Neuron (in vitro differentiated cells): ENCODE measurements around the gene CABLES2.
"Not testable (repeated sequence)": the region's sequence is repeated elsewhere in the genome, so short reads cannot be mapped to it uniquely, and the experiment has no call there.

ENCODE experiments used
- H2AFZ ChIP-seq: one replicate; pipeline ENCODE4 v1.6.1; 2013; ENCODE audit warnings: low read depth, mild to moderate bottlenecking, inconsistent platforms, low read length, moderate library complexity
- H3K27me3 ChIP-seq: one replicate; pipeline ENCODE4 v1.6.1; 2013; ENCODE audit warnings: low read length; ENCODE audit not compliant: insufficient read depth
- H3K36me3 ChIP-seq: one replicate; pipeline ENCODE4 v1.6.1; 2013; ENCODE audit warnings: low read length; ENCODE audit not compliant: insufficient read depth
- H3K4me1 ChIP-seq: one replicate; pipeline ENCODE4 v1.6.1; 2013; ENCODE audit warnings: low read length; ENCODE audit not compliant: insufficient read depth
- H3K4me3 ChIP-seq: 2 replicates; pipeline ENCODE4 v1.5.1; 2013; ENCODE audit warnings: mild to moderate bottlenecking, low read length, moderate library complexity
- H3K9me3 ChIP-seq: one replicate; pipeline ENCODE4 v1.6.1; 2013; ENCODE audit warnings: low read length

Gene CABLES2

DNA sequence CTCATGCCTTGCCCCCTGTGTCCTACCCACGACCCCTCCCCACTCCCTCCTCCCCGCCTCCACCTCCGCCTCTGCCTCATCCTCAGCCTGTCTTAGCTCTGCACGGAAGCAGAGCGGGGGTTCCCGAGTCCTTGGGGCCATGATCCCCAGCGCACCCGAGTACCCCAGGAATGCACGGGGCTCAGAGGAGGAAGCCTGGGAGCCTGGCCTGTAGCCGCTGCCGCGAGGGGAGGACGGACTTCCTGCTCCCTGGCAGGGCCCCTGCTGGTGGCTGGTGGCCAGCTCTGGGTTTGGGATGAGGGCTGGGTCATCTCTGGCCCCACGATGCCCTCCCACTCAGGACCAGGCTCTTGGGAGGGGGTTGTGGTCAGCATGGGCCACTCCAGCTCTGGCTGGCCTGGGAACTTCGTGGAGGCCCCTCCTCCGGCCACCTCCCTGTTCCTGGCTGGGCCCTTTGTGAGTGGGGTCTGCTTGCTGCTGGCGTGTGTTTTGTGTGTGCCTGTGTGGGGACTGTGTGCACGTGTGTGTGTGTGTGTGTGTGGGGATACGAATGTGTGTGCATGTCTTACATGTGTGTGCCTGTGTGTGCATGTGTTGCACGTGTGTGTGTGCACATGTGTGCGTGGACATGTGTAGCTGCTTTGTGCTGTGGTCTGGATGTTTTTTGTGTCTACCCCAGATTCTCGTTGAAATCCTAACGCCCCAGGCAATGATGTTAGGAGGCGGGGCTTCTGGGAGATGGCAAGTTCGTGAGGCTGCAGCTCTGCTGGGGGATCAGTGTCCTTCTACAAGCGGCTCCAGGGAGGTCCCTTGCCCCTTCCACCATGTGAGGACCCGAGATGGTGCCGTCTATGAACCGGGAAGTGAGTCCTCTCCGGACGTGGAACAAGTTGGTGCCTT is 21.6 kb upstream of the CABLES2 start:
- H3K4me3 ChIP-seq: no peak overlapping the region
- H2AFZ ChIP-seq: no peak overlapping the region
- no peaks in the 10 kb centered on the region for H3K36me3 ChIP-seq
- peaks cover 5% of the 10 kb centered on the region for H3K9me3 ChIP-seq
- H3K4me1 ChIP-seq: no peaks in the 10 kb centered on the region
- H3K27me3 ChIP-seq: peaks cover 47% of the 10 kb centered on the region

DNA sequence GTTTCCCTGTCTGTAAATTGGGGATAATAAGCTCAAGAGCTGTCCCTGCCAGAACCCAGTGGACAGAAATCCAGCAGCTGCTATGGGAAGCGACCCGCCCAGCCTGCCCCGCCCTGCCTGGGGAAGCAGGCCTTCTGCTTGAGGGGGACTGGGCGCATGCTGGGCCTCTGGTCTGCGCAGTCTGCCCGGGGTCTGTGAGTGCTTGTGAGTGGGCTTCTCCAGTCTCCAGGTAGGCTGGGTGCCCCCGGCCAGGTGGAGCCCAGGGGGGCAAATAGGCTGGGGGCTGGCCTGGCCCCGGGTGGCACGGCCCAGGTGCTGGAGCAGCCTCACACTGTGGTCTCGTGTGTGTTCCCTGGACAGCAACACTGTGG is 20.9 kb upstream of the CABLES2 start:
- H3K9me3 ChIP-seq: peaks cover 5% of the 10 kb centered on the region
- no peak overlapping the region for H2AFZ ChIP-seq
- peaks cover 44% of the 10 kb centered on the region for H3K27me3 ChIP-seq
- no peak overlapping the region for H3K4me3 ChIP-seq
- H3K36me3 ChIP-seq: no peaks in the 10 kb centered on the region
- no peaks in the 10 kb centered on the region for H3K4me1 ChIP-seq

DNA sequence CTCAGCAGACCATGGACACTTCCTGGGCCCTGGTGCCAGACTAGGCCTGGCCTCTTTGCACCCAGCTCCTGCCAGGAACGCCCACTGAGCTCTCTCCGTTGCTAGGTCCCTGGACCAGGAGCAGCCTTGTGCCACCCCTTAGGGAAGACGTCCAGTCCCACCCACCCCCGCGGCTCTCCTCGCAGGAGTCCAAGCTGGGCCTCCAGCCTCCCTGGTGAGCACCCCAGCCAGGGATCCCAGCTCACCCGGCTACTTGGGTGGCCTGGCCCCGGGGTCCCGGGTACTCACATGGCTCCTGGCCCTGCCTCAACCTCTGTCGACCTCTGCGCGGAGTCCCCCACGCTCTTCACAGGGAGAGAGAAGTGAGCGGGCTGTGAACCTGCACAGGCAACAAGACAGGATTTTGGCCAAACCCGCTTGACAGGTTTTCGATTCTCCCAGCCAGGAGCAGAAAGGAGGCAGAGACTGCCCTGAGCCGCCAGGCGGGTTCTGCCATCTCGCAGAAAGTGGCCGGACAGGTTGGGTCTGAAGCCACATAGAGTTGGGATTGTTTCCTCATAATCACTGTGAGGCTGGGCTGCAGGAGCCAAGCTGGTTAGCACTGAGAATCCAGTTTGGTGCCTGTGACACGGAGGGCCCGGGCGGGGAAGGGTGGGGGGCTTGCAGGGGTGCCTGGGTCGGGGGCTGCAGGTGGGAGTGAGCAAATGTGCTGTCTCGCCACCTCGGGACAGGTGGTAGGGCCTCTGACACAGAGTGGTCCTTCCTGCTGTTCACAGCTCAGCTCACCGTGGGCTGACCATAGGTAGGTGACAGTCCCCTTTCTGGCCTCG is 20.3 kb upstream of the CABLES2 start, which contains the start of gene RBBP8NL:
TSS of gene RBBP8NL (minus strand) at position 368 of the 830 bp plus-strand sequence. CDS start 7,892 bp downstream, outside the sequence.
- Histone ChIP-seq H3K4me3 (no peak within 1 kb of the TSS), H3K36me3 (no peaks in the 10 kb centered on the region), H3K27me3 (peaks cover 43% of the 10 kb centered on the region), H3K9me3 (peaks cover 1% of the 10 kb centered on the region), H3K4me1 (no peaks in the 10 kb centered on the region), H2AFZ (no peak within 1 kb of the TSS)

DNA sequence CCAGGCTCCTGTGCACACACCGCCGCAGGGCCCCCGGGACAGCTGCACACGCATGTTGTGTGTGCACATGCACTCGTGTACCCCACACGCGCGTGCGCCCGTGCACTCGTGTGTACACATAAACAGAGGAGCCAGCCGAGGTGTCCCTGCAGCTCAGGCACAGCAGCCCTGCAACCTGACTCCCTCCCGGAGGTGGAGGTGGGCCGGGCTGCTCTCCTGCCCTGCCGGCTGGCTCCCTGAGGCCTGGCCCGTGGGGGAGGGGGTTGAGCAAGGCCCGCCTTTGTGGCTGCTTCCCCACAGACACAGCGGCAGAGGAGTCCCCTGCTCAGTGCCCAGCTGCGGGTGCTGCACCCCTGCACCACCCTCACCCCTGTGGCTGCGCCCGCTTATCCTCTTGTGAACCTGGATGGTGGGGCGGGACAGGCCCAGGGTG is 19.6 kb upstream of the CABLES2 start:
- no peak overlapping the region for H2AFZ ChIP-seq
- no peaks in the 10 kb centered on the region for H3K9me3 ChIP-seq
- H3K27me3 ChIP-seq: peaks cover 38% of the 10 kb centered on the region
- H3K36me3 ChIP-seq: no peaks in the 10 kb centered on the region
- no peaks in the 10 kb centered on the region for H3K4me1 ChIP-seq
- H3K4me3 ChIP-seq: no peak overlapping the region

DNA sequence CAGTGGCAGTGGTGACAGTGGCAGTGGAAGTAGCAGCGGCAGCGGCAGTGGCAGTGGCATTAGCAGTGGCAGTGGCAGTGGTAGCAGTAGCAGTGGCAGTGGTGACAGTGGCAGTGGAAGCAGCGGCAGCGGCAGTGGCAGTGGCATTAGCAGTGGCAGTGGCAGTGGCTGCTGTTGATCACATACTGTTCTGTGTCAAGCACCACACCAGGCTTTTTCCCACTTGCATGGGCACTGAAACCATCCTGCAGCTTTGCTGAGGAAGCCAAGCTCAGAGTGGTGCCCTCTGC is 18.9 kb upstream of the CABLES2 start:
- not testable (repeated sequence) for H3K9me3 ChIP-seq, H3K4me1 ChIP-seq, H3K4me3 ChIP-seq, H2AFZ ChIP-seq, H3K36me3 ChIP-seq
- H3K27me3 ChIP-seq: peaks cover 32% of the 10 kb centered on the region

DNA sequence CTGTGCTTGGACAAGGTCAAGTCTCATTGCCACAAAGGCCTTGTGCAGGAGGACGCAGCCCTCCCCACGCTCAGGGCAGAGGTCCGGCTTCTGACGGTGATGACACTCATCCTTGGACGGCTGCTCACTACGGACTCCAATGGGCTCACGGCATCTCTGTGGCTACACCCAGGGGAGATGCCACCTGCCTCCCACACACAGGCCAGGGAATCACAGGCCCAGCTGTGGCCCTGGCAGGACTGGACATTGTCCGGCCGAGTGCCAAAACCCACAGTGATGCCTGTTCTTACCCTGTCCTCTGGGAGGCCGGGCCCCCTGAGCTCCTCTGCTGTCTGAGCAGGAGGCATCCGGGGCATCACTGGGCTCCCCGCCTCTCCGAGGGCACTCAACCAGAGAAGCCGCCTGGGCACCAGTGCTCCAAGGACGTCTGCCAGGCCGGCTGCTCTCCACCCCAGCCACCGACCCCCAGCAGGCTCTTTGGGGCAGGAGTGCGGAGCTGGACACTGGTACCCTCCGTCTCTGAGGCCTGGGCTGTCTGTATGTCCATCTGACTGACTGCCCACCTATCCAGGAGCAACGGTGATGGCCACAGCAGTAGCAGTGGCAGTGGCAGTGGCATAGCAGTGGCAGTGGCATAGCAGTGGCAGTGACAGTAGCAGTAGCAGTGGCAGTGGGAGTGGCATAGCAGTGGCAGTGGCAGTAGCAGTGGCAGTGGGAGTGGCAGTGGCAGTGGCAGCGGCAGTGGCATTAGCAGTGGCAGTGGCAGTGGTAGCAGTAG is 18.4 kb upstream of the CABLES2 start:
- Histone ChIP-seq H2AFZ (no peak overlapping the region), H3K27me3 (peaks cover 28% of the 10 kb centered on the region), H3K4me1 (no peaks in the 10 kb centered on the region), H3K9me3 (no peaks in the 10 kb centered on the region), H3K36me3 (no peaks in the 10 kb centered on the region), H3K4me3 (no peak overlapping the region)

DNA sequence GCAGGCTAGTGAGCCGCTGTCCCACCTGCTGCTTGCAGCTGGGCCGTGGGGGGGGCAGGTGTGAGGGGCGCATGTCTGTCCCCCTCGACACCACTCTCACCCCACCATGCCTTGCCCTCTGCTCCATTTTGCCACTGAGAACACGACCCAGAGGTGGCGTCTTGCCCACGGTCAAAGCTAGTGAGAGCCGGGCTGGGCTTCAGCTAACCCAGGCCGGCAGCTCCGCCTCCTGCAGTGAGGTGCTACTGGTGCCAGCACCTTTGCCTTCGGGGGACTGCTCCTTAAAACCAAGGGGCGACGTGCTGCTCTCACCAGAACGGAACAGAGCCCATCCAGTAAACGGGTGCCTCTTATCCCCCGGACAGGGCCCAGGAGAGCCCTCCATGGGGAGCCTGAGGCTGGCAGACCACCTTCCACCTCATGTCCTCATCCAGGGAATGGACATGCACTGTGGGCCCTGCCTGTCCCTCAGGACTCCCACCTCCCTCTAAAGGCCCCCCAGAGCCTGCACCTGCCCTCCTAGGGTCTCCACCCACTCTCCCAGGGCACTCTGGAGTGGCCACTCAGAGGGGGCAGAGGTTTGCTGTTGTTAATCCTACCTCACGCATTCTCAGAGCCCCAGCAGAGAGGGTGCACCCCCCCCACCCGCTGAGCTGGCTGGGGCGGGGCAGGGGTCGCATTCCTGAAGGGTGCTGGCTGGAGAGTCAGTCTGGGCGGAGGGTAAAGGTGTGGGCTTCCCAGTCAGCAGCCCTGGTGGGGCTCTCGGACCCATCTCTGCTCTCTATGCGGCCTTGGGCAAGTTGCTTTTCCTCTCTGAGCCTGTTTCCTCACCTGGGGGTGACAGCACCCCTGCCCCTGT is 17.4 kb upstream of the CABLES2 start:
- Histone ChIP-seq H3K4me3 (no peak overlapping the region), H3K27me3 (peaks cover 25% of the 10 kb centered on the region), H3K4me1 (no peaks in the 10 kb centered on the region), H2AFZ (no peak overlapping the region), H3K36me3 (no peaks in the 10 kb centered on the region), H3K9me3 (no peaks in the 10 kb centered on the region)

DNA sequence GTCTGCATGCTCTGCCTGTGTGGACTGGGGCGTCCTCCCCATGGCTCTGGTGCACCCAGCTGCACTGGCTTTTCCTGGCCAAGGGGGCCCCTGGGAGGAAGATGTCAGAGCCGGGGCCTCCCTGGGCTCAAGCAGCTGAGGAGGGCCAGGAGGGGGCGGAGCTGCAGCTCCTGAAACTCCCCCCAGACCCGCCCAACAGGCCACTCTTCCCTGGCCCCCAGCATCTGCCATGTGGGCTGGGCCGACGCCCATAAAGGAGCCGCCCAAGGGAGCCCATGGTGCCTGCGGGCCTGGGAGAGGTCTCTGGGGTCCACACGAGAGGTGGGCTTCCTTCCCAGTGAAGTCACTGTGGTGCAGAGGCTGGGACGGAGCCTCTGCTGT is 16.2 kb upstream of the CABLES2 start:
- Histone ChIP-seq H3K36me3 (no peaks in the 10 kb centered on the region), H2AFZ (no peak overlapping the region), H3K4me3 (no peak overlapping the region), H3K4me1 (no peaks in the 10 kb centered on the region), H3K27me3 (peaks cover 15% of the 10 kb centered on the region), H3K9me3 (no peaks in the 10 kb centered on the region)

DNA sequence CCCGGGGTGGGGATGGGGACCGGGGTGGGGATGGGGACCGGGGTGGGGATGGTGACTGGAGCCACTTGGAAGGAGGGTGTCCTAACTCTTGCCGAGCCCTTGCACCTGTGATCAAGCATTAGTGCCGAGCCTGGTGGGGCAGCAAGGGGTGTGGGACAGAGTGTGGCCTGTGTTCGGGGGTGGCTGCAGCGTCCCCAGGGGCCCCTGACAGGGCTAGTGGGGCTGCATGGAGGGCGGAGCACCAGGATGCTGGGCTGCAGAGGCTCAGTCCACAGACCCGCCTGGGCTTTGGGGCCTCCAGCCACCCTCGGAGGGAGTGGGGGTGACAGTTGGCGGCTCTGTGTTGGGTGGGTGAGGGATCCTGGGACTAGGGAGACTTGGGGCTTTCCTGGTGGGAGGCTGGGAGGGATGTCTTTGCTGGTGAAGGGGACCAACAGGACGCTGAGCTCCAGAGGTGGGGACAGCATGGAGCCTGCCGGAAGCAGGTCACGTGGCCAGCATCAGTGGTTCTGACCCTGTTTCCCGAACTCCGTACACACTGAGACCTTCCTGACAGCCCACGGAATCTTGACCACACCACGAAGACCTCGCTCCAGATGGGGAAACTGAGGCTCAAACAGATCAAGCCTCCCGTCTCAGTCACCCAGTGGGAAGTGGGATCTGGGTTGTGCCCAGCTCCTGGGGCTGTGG is 15.7 kb upstream of the CABLES2 start:
- peaks cover 15% of the 10 kb centered on the region for H3K27me3 ChIP-seq
- H2AFZ ChIP-seq: no peak overlapping the region
- no peaks in the 10 kb centered on the region for H3K36me3 ChIP-seq
- H3K4me1 ChIP-seq: no peaks in the 10 kb centered on the region
- H3K4me3 ChIP-seq: no peak overlapping the region
- H3K9me3 ChIP-seq: no peaks in the 10 kb centered on the region

DNA sequence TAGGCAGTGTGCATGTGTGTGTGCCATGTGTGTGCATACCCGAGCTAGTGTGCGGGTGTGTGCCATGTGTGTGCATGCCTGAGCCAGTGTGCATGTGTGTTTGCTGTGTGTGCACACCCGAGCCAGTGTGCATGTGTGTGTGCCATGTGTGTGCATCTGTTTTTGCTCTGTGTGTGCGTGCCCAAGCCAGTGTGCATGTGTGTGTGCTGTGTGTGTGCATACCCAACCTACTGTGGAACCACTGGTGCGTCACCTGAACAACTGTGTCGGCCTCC is 14.6 kb upstream of the CABLES2 start:
- H3K4me3 ChIP-seq: no peak overlapping the region
- H3K27me3 ChIP-seq: peaks cover 12% of the 10 kb centered on the region

DNA sequence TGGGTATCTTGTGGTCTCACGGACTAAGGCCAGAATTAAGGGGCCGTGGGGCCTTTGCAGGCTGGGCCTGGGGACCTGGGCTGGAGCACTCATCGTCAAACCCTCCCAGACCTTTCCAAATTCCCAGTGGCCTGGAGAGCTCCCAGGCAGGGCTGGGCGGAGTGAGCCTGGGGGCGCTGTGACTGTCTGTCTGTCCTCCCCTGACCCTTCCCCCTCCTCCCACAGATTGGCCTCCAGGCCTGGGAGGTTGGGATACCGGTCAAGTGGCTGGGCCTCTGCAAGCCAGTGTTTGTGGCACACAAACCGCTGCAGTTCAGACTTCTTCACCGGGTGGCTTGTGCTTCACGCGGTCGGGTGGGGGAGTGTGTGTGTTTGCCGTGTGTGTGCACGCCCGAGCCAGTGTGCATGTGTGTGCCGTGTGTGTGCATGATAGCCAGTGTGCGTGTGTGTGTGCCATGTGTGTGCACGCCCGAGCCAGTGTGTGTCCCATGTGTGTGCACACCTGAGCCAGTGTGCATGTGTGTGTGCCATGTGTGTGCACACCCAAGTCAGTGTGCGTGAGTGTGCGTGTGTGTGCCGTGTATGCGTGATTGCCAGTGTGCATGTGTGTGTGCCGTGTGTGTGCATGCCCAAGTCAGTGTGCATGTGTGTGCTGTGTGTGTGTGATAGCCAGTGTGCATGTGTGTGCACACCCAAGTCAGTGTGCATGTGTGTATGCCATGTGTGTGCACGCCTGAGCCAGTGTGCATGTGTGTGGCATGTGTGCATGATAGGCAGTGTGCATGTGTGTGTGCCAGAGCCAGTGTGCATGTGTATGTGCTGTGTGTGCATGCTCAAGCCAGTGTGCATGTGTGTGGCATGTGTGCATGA is 14.0 kb upstream of the CABLES2 start:
- Histone ChIP-seq H2AFZ (no peak overlapping the region), H3K4me1 (no peaks in the 10 kb centered on the region), H3K27me3 (peaks cover 12% of the 10 kb centered on the region), H3K36me3 (no peaks in the 10 kb centered on the region), H3K9me3 (no peaks in the 10 kb centered on the region), H3K4me3 (no peak overlapping the region)

More for the DNA sequence above, 14.6 kb upstream of the CABLES2 start:
- no peak overlapping the region for H2AFZ ChIP-seq
- H3K4me1 ChIP-seq: no peaks in the 10 kb centered on the region
- no peaks in the 10 kb centered on the region for H3K36me3 ChIP-seq
- no peaks in the 10 kb centered on the region for H3K9me3 ChIP-seq
